ENCODE measurements around the gene GALNT14.

GALNT14 gene

GRCh38 chr2:31136732-31137131, 1.5 kb downstream of the GALNT14 start:
- TF ChIP-seq, protein P1, sequence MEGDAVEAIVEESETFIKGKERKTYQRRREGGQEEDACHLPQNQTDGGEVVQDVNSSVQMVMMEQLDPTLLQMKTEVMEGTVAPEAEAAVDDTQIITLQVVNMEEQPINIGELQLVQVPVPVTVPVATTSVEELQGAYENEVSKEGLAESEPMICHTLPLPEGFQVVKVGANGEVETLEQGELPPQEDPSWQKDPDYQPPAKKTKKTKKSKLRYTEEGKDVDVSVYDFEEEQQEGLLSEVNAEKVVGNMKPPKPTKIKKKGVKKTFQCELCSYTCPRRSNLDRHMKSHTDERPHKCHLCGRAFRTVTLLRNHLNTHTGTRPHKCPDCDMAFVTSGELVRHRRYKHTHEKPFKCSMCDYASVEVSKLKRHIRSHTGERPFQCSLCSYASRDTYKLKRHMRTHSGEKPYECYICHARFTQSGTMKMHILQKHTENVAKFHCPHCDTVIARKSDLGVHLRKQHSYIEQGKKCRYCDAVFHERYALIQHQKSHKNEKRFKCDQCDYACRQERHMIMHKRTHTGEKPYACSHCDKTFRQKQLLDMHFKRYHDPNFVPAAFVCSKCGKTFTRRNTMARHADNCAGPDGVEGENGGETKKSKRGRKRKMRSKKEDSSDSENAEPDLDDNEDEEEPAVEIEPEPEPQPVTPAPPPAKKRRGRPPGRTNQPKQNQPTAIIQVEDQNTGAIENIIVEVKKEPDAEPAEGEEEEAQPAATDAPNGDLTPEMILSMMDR (IDR thresholded peaks at IDR 0.05; ENCODE audit: low read depth, low read length, missing control alignments), result no peak
- DNase-seq (ENCODE audit: extremely low read depth, low read depth), result no peak
- peak overlapping the region; percentile 76 for H3K4me3 ChIP-seq (replicated peaks; ENCODE audit: low read depth, low read length)

DNA sequence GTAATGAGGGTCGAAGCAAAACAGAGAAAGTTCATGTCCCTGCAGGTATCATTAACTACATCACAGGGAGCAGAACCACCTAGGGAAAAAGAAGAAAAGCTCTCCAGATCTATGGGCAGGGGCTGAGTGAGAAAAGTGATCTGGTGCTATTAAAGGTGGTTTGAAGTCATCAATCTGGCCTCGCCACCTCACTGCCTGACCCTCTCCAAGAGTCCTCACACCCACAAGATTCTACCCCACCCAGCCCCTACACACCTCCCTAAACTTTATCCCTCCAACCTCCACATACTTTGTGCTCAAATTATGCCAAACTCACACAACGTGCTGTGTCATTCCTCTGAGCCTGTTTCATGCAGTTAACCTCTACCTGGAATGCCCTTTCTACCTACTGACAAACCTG, 2.2 kb downstream of the GALNT14 start:
- H3K4me3 ChIP-seq (replicated peaks; ENCODE audit: low read depth, low read length), result peak overlapping the region; percentile 76; the same call in 1 of the 2 replicates
- no peak for DNase-seq (ENCODE audit: extremely low read depth, low read depth)
- TF ChIP-seq, protein P1 (IDR thresholded peaks at IDR 0.05; ENCODE audit: low read depth, low read length, missing control alignments), result no peak

GRCh38 chr2:31134480-31134879, 3.8 kb downstream of the GALNT14 start:
- no peak for DNase-seq (ENCODE audit: extremely low read depth, low read depth)
- no peak overlapping the region for H3K4me3 ChIP-seq (replicated peaks; ENCODE audit: low read depth, low read length)
- TF ChIP-seq, protein P1 (IDR thresholded peaks at IDR 0.05; ENCODE audit: low read depth, low read length, missing control alignments), result no peak

- TF ChIP-seq, protein P1 (IDR thresholded peaks at IDR 0.05; ENCODE audit: low read depth, low read length, missing control alignments), result no peak
- DNase-seq (ENCODE audit: extremely low read depth, low read depth), result no peak
- no peak overlapping the region for H3K4me3 ChIP-seq (replicated peaks; ENCODE audit: low read depth, low read length)
These were observed 5.5 kb downstream of the GALNT14 start for GRCh38 chr2:31132786-31133185.

GRCh38 chr2:31131871-31132270, 6.4 kb downstream of the GALNT14 start:
- no peak overlapping the region for H3K4me3 ChIP-seq (replicated peaks; ENCODE audit: low read depth, low read length)
- DNase-seq (ENCODE audit: extremely low read depth, low read depth), result no peak
- TF ChIP-seq, protein P1 (IDR thresholded peaks at IDR 0.05; ENCODE audit: low read depth, low read length, missing control alignments), result no peak

DNA sequence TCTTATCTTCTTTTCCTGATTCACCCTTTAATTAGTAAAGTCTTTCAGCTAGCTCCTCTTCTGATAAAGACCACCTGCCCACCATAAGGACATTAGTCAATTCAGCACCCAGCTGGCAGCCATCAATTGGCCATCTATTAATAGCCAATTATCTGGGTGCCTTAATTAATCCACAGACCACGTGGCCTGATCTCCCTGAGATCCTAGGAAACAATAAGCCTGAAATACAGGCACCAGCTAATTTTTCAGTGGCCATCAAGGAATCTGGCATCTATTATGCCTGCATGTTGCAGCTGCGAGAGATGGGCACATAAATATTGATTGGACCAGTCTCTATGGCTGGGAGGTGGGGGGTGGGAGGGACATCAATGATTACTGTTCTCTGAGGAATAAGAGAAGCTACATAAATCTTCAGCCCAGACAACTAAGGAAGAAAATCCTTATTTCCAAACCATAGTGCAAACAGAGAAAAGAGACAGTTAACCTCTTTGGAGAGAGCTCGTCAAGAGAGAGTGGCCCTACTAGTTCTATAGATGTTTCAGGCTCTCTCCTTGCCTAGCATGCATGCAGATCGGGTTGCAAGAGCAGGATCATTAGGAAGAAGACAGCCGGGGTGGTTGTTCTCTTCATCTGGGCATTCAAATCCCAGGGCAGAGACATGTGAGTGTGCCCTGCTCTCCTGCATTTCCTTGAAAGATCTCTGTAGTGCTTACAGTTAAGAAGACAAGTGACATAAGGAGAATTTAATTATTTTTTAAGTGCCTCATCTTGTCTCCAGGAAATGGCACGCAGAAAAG, 8.7 kb downstream of the GALNT14 start:
- DNase-seq (ENCODE audit: extremely low read depth, low read depth), result no peak
- no peak overlapping the region for H3K4me3 ChIP-seq (replicated peaks; ENCODE audit: low read depth, low read length)
- TF ChIP-seq, protein P1 (IDR thresholded peaks at IDR 0.05; ENCODE audit: low read depth, low read length, missing control alignments), result no peak

All from HFF-Myc (cell line).